Psoas muscle (tissue), 8 donors: ENCODE results near the gene HEXIM1. TPM values are rescaled to one million over a fixed set of nuclear protein-coding genes. Genes with fewer than 3 reads are reported as not detected.
"Not testable (repeated sequence)": the region's sequence is repeated elsewhere in the genome, so short reads cannot be mapped to it uniquely, and the experiment has no call there.

Source experiments
- ATAC-seq, 4 donors: fragments of 200-7000 bp; cut with Tn5 transposase; one replicate each; pipeline ENCODE4 v1.9.1; 2020; ENCODE audit warnings: moderate library complexity in 3 of 4, mild to moderate bottlenecking in 2 of 4
- DNase-seq, 2 donors: peaks; one replicate each; pipeline ENCODE4 v3.0.0-alpha.2; 2020
- H3K27ac ChIP-seq: fragments of 200-600 bp; one replicate; pipeline ENCODE4 v1.8.0; 2022
- H3K27me3 ChIP-seq, 3 donors: fragments of 200-600 bp in 1 of 3; one replicate each; pipeline versions ENCODE4 v1.6.1 to v1.8.0; 2013 to 2022; ENCODE audit warnings: low read length in 2 of 3, mild to moderate bottlenecking in 2 of 3, moderate library complexity in 1 of 3; ENCODE audit not compliant: insufficient read depth in 3 of 3
- H3K36me3 ChIP-seq, 2 donors: fragments of 200-600 bp in 1 of 2; one replicate each; pipeline versions ENCODE4 v1.6.1 to v1.8.0; 2013 to 2022; ENCODE audit warnings: low read depth in 1 of 2, mild to moderate bottlenecking in 1 of 2, moderate library complexity in 1 of 2; ENCODE audit not compliant: insufficient read depth in 1 of 2
- H3K4me1 ChIP-seq: fragments of 200-600 bp; one replicate; pipeline ENCODE4 v1.8.0; 2022
- H3K4me3 ChIP-seq: fragments of 200-600 bp; one replicate; pipeline ENCODE4 v1.8.0; 2022; ENCODE audit warnings: mild to moderate bottlenecking
- H3K9me3 ChIP-seq: fragments of 200-600 bp; one replicate; pipeline ENCODE4 v1.8.0; 2022
- WGBS, 3 donors: extraction: QIAGEN DNeasy Blood & Tissue Kit; methylation state at CpG; one replicate each; pipeline versions ENCODE4 v1.1.6 to v1.1.7; 2013; 5-methylcytosine and 5-hydroxymethylcytosine counted together
- intact Hi-C, 2 donors: fragments of 100-400 bp; cut with DNase I; formaldehyde crosslinking; loops; one replicate each; pipeline versions ENCODE4 v1.11.0 to v1.14.2; 2022
- polyA plus RNA-seq, 3 donors: library from polyadenylated mRNA; stranded (reverse); fragments of 200-250 nt; gene quantifications; one replicate each; pipeline ENCODE4 v1.2.3, GENCODE V29; 2013
- total RNA-seq, 4 donors: library from RNA; stranded (reverse); fragmentation: NEBNext Ultra II Directional in 2 of 4; extraction: Animal tissue kit (Norgen Biotek cat#: 25700) in 2 of 4; gene quantifications; one replicate each; pipeline versions ENCODE4 v1.2.1 to v1.2.4, GENCODE V29; 2021 to 2023
- TF ChIP-seq, protein P1 (sequence below): fragments of 200-600 bp; IDR thresholded peaks from one replicate; pipeline ENCODE4 v1.8.0; 2022; ENCODE audit warnings: antibody characterized with exemption
- donor health status: healthy with polysubstance abuse.
- donor health status: DM: no; HTN: no; CAD: no; lungs with moderate emphysema.
- donor health status: Bipolar disorder and iron deficiency.
- donor health status: healthy.
- donor health status: DM: yes; HTN: yes; CAD: no.
- donor health status: DM: no; HTN: no; CAD: no.
- donor health status: DM: no; HTN: no; CAD: no.
- donor health status: DM: yes; HTN: yes; CAD: no.

The HEXIM1 gene
- total and polyA plus RNA-seq, 7 donors: 9.5 to 127 (median 29.2) TPM

DNA sequence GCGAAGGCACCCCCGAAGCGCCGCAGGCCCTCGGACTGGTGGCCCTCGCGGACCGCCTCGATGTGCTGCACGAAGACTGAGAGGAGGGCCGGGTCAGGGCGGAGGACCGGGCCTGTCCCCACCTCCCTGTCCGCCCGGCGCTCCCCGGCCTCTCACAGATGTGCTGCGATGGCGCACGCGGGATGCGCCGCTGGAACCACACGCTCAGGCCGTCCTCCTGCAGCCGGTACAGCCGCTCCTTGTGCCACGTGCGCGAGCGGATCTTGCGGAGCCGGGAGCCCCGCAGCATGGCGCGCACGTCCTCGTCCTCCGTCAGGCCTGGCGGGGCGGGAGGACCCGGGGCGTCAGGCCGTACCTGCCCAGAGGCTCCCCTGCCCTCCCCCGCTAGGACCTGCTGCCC is 27.2 kb upstream of the HEXIM1 start:
- TF ChIP-seq, protein P1, sequence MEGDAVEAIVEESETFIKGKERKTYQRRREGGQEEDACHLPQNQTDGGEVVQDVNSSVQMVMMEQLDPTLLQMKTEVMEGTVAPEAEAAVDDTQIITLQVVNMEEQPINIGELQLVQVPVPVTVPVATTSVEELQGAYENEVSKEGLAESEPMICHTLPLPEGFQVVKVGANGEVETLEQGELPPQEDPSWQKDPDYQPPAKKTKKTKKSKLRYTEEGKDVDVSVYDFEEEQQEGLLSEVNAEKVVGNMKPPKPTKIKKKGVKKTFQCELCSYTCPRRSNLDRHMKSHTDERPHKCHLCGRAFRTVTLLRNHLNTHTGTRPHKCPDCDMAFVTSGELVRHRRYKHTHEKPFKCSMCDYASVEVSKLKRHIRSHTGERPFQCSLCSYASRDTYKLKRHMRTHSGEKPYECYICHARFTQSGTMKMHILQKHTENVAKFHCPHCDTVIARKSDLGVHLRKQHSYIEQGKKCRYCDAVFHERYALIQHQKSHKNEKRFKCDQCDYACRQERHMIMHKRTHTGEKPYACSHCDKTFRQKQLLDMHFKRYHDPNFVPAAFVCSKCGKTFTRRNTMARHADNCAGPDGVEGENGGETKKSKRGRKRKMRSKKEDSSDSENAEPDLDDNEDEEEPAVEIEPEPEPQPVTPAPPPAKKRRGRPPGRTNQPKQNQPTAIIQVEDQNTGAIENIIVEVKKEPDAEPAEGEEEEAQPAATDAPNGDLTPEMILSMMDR: no peak
- ATAC-seq: no peak
- peaks cover 0 to 17% of the 10 kb centered on the region in 2 donors for H3K36me3 ChIP-seq
- DNase-seq: peak in 1 of 2 donors; percentile 9
- WGBS, 3 donors: 75 to 81% (median 76%) methylated on average over 38 to 45 of the region's 45 CpGs
- H3K27me3 ChIP-seq: no peaks in the 10 kb centered on the region
- no peaks in the 10 kb centered on the region for H3K9me3 ChIP-seq
- no peak overlapping the region for H3K27ac ChIP-seq
- intact Hi-C loops: no loop called here
- H3K4me1 ChIP-seq: peaks cover 24% of the 10 kb centered on the region
- no peak overlapping the region for H3K4me3 ChIP-seq

DNA sequence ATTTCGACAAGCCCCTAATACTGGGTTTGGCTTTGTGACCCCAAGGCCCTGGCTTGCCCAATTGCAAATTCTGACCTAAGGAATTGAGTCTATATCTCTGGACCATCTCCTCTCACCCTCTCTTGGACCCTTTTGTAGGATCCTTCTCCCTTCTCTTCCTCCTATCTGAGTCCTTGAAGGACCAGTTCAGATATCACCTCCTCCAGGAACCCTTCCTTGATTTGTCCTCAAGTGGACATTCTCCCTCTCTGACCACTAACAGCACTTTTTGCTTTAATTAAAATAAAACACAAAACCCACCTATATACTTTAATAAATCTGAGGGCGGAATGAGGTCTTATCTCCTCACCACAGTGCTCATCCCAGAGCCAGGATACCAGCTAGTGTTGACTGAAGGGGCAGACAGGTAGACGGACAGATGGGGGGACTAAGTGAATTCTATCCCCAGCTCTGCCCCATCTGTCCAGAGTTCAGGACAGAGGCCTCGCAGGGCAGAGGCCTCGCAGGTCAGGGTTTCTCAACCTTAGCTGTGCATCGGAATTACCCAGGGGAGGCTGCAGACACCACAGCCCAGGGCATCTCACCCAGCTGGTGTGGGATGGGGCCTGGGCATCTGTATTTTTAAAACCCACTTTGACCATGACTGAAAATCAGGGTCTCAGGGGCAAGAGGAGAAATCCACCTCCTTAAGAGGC is 25.1 kb upstream of the HEXIM1 start:
- DNase-seq: no peak
- no peak for ATAC-seq
- H3K4me1 ChIP-seq: peaks cover 39% of the 10 kb centered on the region
- H3K4me3 ChIP-seq: no peak overlapping the region
- TF ChIP-seq, protein P1: no peak
- no peaks in the 10 kb centered on the region for H3K9me3 ChIP-seq
- peaks cover 0 to 17% of the 10 kb centered on the region in 2 donors for H3K36me3 ChIP-seq
- peak overlapping the region; percentile 50 for H3K27ac ChIP-seq
- H3K27me3 ChIP-seq: no peaks in the 10 kb centered on the region
- intact Hi-C loops: no loop called here
- 92 to 95% (median 92%) methylated on average over 6 of the region's 6 CpGs for WGBS, 3 donors

DNA sequence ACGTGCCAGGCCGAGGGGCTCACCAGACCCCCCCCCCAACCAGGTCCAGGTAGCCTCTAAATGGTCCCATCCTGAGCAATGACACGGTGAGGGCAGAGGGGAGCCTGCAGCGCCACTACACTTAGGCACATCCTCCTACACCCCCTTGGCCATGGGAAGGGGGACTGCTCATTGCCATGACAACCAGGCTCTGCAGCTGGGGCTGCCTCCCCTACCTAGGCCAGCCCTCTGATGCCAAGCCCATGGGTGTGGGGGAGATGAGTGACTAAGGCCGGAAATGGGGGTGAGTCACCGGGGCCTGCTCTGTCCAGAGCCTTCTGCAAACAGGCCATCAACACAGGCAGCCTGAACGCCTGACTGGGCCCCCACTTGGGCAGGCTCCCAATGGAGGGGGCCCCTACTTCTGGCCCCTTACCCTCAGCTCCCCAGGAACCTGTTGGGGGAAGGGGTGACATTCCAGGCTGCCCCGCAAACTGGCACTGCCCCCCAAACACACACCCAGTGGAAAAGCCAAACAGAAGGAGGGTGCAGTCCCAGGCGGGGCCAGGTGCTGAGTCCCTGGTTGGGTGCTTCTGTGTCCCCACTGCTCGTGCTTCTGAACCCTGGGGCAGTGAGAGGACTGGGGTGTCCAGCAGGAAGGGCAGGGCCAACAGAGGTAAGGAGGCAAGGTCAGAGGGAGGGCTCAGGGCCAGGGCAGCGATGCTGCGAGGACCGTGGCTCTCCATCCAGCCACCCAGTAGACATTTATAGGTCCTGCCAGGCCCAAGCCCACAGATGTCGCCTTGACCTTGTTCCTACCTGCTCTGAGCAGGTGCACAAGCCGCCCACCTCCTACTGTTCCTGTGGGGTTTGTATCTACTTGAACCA is 24.1 kb upstream of the HEXIM1 start:
- H3K27ac ChIP-seq: peak overlapping the region; percentile 50
- no peaks in the 10 kb centered on the region for H3K27me3 ChIP-seq
- peaks cover 0 to 10% of the 10 kb centered on the region in 2 donors for H3K36me3 ChIP-seq
- TF ChIP-seq, protein P1: no peak
- peak; percentile 69 to 82 (median 74) for ATAC-seq
- intact Hi-C loops: no loop called here
- H3K9me3 ChIP-seq: no peaks in the 10 kb centered on the region
- WGBS, 3 donors: 58 to 61% (median 59%) methylated on average over 15 of the region's 15 CpGs
- peaks cover 49% of the 10 kb centered on the region for H3K4me1 ChIP-seq
- no peak overlapping the region for H3K4me3 ChIP-seq
- peak; percentile 80 to 85 for DNase-seq

DNA sequence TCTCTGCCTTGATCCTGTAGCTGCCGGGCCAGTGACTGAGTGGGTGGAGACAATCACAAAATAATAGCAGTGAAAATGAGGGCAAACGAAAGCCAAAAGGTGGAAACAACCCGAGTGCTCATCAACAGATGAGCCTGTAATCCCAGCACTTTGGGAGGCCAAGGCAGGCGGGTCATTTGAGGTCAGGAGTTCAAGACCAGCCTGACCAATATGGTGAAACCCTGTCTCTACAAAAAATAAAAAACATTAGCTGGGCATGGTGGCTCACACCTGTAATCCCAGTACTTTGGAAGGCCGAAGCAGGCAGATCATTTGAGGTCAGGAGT is 23.5 kb upstream of the HEXIM1 start:
- Histone ChIP-seq H3K27ac (peak overlapping the region; percentile 50), H3K4me1 (peaks cover 54% of the 10 kb centered on the region)
- intact Hi-C loops, DNase-seq, H3K27me3 ChIP-seq, ATAC-seq, H3K4me3 ChIP-seq, H3K36me3 ChIP-seq, H3K9me3 ChIP-seq: not testable (repeated sequence)
- 43 to 61% (median 52%) methylated on average over 5 of the region's 5 CpGs for WGBS, 3 donors

DNA sequence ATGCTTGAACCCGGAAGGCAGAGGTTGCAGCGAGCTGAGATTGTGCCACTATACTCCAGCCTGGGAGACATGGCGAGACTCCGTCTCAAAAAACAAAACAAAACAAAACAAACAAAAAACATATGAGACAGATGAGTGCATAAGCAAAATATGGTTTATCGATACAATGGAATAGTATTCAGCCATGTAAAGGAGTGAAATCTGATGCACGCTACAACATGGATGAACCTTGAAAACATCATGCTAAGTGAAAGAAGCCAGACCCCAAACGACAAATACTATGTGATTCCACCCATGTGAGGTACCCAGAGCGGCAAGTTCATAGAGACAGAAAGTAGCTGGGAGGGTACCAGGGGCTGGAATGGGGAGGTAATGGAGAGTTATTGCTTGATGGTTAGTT is 22.8 kb upstream of the HEXIM1 start:
- WGBS, 3 donors: 97 to 99% (median 98%) methylated on average over 8 of the region's 8 CpGs
- intact Hi-C loops: no loop called here
- Histone ChIP-seq H3K27me3 (no peaks in the 10 kb centered on the region), H3K27ac (no peak overlapping the region), H3K9me3 (no peaks in the 10 kb centered on the region), H3K36me3 (no peaks in the 10 kb centered on the region), H3K4me3 (no peak overlapping the region), H3K4me1 (peaks cover 62% of the 10 kb centered on the region)
- DNase-seq (no peak), ATAC-seq (no peak)
- TF ChIP-seq, protein P1: no peak
